Activated T-helper 1 cell treated with Interleukin-2 at 50 U/mL for 16 hours (primary cell): ENCODE measurements around the gene KCNMB2.
"Not testable (repeated sequence)": the region's sequence is repeated elsewhere in the genome, so short reads cannot be mapped to it uniquely, and the experiment has no call there.

Experiments used
- DNase-seq: peaks from one replicate; pipeline ENCODE4 v3.0.0-alpha.2; 2020; ENCODE audit warnings: low read depth

KCNMB2 gene

DNA sequence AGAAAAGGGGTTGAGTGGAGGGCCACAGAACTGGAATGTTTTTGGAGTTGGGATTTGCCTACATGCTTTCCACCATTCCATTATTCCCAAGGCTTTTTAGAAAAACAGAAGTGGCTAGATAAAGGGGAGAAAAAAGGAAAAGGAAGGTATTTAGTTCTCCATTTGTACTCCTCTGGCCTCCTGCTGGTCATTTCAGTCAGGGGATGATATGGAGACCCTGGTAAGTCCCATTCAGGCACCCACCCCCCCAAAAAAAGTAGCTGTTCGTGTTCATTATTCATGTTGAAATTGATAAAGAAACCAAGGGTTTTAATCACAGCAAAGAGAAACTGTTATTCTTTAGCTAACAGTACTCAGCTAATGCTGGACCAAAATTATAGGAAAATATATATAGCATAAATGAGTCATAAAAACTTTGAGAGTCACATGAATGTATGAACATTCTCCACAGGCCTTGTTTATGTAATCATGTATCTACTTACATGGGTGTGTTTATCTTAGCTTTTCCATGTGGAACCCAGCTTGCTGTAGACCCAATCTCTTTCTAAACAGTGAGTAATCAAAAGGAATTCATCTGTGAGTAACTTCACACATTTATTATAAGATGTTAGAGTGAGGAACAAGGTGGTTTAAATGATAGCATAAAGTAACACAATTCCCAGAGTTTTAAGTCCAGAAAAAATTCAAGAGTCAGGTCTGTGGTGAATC, 167.2 kb downstream of the KCNMB2 start:
- no peak for DNase-seq

GRCh38 chr3:178705925-178706324, 169.7 kb downstream of the KCNMB2 start:
- DNase-seq: no peak

GRCh38 chr3:178706411-178706810, 170.2 kb downstream of the KCNMB2 start:
- no peak for DNase-seq

DNA sequence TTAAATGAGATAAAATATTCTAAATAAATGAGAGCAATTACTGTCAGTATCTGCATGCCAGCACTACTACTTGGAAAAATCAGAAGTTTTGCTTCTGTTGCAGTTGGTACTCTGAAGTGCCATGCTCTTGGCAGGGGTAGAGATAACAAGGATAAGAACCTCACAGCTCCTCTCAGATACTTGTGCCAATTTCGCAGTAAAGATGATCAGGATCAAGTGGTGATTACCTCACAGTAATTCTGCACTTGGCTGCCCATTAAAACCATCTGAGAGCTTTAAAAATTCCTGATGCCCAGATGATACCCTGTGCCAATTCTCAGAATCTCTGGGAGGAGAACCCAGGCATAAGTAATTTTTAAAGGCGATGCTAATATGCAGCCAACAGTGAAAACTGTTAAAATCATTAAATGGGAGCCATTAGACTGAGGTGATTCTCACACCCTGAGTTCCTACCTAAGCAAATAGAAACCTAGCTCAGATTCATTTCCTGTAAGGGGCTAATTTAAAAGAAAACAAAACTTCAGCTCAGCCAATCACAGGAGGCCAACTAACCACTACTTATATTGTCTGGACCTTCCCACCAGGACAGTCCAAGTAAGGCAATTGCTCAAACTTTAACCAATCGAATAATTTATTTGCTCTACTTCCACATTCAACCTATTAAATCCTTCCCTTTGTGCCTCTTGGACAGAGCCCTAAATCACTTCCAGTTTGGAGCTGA, 171.2 kb downstream of the KCNMB2 start:
- DNase-seq: no peak

DNA sequence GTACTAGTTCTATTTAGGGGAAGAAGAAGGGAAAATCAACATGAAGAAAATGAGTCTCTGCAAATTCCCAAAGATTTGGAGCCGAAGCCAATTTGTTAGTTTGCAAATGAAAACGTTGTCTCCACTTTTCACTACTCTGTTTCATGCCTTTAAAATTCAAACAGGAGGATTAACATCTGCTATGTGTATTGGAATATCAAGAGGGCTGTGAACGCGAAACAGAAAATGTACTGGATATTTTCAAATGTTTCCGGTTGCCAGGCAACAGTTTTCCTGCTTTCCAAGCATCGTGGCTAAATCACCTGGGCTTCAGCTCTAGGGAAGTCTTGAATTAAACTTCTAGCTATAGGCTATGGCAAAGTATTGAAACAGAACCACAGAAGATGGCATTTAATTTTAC, 172.8 kb downstream of the KCNMB2 start:
- no peak for DNase-seq

GRCh38 chr3:178711753-178712152, 175.5 kb downstream of the KCNMB2 start:
- no peak for DNase-seq

DNA sequence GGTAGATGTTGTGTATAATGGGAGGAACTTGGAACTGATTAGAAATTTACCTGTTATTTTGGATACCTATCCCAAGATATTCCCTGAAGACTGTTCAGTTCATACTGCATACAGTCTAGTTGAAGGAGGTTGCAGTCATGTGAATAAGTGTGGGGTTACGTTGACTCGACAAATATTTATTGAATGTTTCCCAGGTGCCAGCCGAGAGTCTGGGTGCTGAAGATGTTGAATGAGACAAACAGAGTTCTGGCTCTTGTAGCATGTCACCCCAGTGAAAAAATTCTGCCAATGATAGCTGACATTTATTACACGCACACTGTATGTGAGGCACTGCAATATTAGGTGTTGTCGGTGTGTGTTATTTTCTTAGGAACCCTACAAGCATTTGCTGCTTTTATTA, 176.0 kb downstream of the KCNMB2 start:
- DNase-seq: no peak

- no peak for DNase-seq
These were observed 178.9 kb downstream of the KCNMB2 start for GRCh38 chr3:178714925-178715832.

DNA sequence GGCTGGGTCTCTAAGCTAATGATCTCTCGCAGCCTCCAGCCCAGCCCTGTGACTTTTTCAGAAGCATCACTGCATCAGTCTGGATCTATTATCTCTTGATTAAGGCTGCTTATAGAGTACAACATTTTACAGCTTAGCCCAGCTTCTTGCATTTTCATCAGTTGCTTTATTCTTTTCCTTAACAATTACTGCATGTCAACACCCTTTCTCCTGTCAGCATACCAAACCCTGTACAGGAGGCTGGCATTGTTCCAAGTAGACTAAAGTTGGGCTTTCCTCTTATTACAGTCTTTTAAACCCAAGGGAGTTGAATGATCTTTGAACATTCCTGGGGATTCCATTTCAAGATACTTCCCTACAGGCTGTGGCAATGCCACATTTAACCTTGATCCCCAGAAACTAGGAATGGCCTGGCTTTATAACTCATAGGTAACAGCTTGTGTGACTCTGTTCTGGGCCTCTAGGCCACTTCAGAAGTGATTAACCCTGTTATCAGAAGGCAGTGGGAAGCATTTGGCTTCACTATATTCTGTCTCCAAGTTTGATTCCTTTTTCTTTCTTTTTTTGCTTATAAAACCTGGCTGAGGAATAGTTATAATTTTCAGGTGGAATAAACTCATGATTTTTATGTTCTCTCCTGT, 182.9 kb downstream of the KCNMB2 start:
- DNase-seq: no peak

- no peak for DNase-seq
These were observed 196.6 kb downstream of the KCNMB2 start for GRCh38 chr3:178732824-178733223.

GRCh38 chr3:178735032-178735674, 198.9 kb downstream of the KCNMB2 start:
- no peak for DNase-seq

DNA sequence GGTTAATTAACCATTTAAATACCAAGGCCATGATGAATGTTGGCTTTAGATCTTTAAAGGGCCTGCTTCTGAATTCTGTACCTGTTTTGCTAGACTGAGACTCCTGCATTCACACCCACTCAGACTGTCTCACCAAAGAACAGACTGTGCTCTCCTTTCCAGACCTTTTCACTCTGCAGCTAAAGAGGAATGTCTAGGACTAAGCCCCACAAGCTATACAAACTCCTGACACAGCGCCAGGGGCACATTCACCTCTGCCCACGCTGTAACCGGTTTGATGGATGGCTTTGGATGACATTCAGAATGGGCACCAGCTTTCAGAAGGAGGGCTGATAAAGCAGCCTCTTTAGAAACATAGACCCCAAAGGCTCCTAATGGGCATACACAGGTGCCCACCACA, 200.1 kb downstream of the KCNMB2 start:
- DNase-seq: no peak

DNA sequence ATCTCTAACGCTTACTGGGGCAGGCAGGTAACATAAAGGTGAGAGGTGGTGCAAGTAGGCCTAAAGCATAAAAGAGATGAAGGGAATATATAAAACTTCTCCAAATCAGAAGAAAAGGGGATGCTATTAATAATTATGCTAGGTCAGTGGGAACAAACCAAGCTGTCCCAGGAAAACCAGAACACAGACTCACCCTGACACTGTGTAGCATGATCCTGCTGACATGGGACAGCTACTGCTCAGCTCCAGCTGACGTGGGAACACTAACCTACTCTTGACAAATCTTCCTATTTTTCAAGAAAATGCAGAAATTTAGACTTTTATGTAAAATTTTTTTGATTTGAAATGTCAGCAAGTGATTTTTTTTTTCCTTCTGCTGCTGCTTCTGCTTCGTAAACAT, 203.5 kb downstream of the KCNMB2 start:
- DNase-seq: no peak

GRCh38 chr3:178741020-178741419, 204.8 kb downstream of the KCNMB2 start:
- DNase-seq: no peak

DNA sequence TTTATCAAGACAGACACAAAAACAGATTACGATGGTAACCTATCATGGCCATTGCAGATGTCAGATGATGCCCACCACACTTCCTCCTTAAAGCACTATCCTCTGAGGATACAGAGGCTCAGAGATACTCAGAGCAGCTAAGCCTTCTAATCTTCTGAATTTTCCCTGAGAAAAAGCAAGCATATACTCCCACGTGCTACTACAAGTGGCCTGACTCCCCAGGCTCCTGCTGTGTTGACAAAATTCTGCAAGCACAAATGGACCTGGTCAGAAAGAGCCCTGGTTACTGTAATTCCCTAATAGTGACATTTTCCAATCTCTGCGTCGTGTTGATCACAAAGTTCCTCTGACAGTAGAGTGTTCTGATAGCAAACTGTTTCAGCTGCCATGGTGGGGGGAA, 207.1 kb downstream of the KCNMB2 start:
- DNase-seq: no peak

DNA sequence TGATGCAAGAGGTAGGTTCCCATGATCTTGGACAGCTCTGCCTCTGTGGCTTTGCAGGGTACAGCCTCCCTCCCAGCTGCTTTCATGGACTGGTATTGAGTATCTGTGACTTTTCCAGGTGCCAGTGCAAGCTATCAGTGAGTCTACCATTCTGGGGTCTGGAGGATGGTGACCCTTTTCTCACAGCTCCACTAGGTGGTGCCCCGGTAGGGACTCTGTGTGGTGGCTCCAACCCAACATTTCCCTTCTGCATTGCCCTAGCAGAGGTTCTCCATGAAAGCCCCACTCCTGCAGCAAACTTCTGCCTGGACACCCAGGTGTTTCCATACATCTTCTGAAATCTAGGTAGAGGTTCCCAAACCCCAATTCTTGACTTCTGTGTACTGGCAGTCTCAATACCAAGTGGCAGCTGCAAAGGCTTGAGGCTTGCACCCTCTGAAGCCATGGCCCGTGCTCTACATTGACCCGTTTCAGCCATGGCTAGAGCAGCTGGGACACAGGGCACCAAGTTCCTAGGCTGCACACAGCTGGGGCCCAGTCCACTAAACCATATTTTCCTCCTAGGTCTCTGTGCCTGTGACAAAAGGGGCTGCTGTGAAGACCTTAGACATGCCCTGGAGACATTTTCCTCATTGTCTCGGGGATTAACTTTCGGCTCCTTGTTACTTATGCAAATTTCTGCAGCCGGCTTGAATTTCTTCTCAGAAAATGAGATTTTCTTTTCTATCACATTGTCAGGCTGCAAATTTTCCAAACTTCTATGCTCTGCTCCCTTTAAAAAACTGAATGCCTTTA, 209.8 kb downstream of the KCNMB2 start:
- DNase-seq: not testable (repeated sequence)

DNA sequence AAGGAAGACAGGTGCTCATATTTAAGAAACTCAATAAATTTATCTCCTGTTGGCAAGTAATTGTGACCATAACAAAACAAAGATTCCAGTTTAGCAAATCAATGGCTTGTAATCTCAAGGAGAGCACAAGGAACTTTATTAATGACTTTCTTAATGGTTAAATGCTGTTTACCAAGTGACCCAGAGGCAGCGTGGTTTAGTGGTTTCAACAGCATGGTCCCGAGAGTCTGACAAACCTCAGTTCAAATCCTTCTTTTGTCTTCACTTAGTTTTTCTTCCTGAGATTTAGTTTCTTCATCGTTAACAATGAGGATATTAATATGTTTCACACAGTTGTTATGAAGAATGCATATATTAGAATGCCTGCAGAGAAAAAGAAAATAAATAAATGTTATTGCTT, 212.6 kb downstream of the KCNMB2 start:
- DNase-seq: no peak

DNA sequence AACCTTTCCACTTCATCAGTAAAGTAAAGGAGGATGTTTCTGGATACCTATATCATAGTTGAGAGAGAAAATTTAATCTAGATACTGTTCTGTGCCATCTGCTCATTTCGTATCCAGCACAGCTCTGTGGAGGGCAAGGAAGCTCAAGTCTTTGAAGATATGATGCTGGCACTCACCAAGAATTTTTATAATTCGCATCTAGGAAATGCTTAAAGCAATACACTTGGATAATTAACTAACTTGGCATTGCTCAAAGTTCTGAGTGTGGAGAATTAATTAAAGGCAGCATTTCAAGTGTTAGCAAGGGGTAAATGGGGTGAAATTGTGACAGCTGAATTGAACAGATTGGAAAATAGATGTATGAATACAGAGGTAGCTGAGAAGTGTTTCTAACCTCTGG, 213.2 kb downstream of the KCNMB2 start:
- no peak for DNase-seq

GRCh38 chr3:178750639-178751300, 214.5 kb downstream of the KCNMB2 start:
- no peak for DNase-seq

DNA sequence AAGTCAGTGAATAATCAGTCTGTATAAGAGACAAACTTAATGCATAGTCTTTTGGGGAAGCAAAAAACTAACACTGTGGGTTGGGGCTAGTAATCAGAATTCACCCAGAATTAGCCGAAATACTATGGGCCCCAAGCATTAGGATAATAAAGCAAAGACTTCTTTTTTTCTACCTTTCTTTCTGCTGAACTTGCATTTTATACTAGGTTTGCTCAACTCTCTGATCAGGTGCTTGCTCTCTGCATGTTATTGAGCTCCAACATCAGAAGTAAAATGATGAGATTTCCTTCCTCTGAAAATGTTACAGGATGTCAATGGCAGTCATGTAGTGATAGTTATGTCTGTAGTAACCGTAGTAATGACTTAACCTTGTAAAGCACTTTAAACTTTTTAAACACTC, 216.6 kb downstream of the KCNMB2 start:
- DNase-seq: no peak
